Ovary (tissue), 9 donors: Measurements from ENCODE around the gene TRIO. TPM values are rescaled to one million over a fixed set of nuclear protein-coding genes. Genes with fewer than 3 reads are reported as not detected.

Source experiments
- DNase-seq, 5 donors: peaks; one replicate each; pipeline ENCODE4 v3.0.0-alpha.2; 2019 to 2020
- H3K27ac ChIP-seq, 2 donors: fragments of 200-600 bp; one replicate each; pipeline versions ENCODE4 v1.5.1 to v1.8.0; 2019 to 2022
- H3K27me3 ChIP-seq: fragments of 200-600 bp; one replicate; pipeline ENCODE4 v1.8.0; 2022
- H3K36me3 ChIP-seq: fragments of 200-600 bp; sonication (generic); one replicate; pipeline ENCODE4 v1.5.1; 2019
- H3K4me1 ChIP-seq: one replicate; pipeline ENCODE4 v1.8.1; 2013; ENCODE audit warnings: mild to moderate bottlenecking, moderate library complexity; ENCODE audit not compliant: insufficient read depth
- H3K4me3 ChIP-seq: fragments of 200-600 bp; sonication (generic); one replicate; pipeline ENCODE4 v1.5.1; 2017
- H3K9me3 ChIP-seq, 2 donors: fragments of 200-600 bp in 1 of 2; sonication (generic) in 1 of 2; one replicate each; pipeline versions ENCODE4 v1.5.1 to v1.8.1; 2013 to 2019; ENCODE audit warnings: mild to moderate bottlenecking in 1 of 2, moderate library complexity in 1 of 2
- CTCF ChIP-seq, 3 donors: fragments of 450-650 bp in 2 of 3; fragments of 200-600 bp in 1 of 3; IDR thresholded peaks; one replicate each; pipeline versions ENCODE4 v1.5.1 to v1.8.0; 2016 to 2022; ENCODE audit warnings: antibody characterized with exemption in 3 of 3, mild to moderate bottlenecking in 1 of 3
- EP300 ChIP-seq: sonication (generic); formaldehyde crosslinking; IDR thresholded peaks from one replicate; pipeline ENCODE4 v1.6.1; 2017; ENCODE audit warnings: antibody characterized with exemption
- POLR2A ChIP-seq: fragments of 450-650 bp; IDR thresholded peaks from one replicate; pipeline ENCODE4 v1.6.1; 2017; ENCODE audit warnings: antibody characterized with exemption, mild to moderate bottlenecking, moderate library complexity
- WGBS, 3 donors: extraction: QIAGEN DNeasy Blood & Tissue Kit in 1 of 3; methylation state at CpG; one replicate each; pipeline versions ENCODE4 v1.1.5 to v1.1.7; 2013 to 2017; 5-methylcytosine and 5-hydroxymethylcytosine counted together
- intact Hi-C, 4 donors: fragments of 100-400 bp; cut with DNase I; formaldehyde crosslinking; loops; one replicate each; pipeline versions ENCODE4 v1.11.0 to v1.15.1; 2022 to 2023
- polyA plus RNA-seq, 2 donors: library from polyadenylated mRNA; stranded (reverse); fragments of 200-250 nt in 1 of 2; fragments of 350-450 nt in 1 of 2; fragmentation: Illumina TruSeq in 1 of 2; extraction: RNeasy Lipid Tissue Mini Kit (QIAGEN cat#74804) in 1 of 2; gene quantifications; one replicate each; pipeline ENCODE4 v1.2.3, GENCODE V29; 2013 to 2014
- total RNA-seq, 7 donors: library from RNA; depleted of rRNA in 2 of 7; stranded (reverse); fragments of >200 nt in 2 of 7; fragmentation: NEBNext Ultra II Directional in 3 of 7; extraction: Animal tissue kit (Norgen Biotek cat#: 25700) in 3 of 7; gene quantifications; one replicate each; pipeline versions ENCODE4 v1.1.0 to v1.2.4, GENCODE V29; 2016 to 2023
- donor health status: DM: no; HTN: no; CAD: no; lungs with moderate emphysema.
- donor health status: DM: no; HTN: no; CAD: no.
- donor health status: Bipolar disorder and iron deficiency.
- donor health status: DM: yes; HTN: yes; CAD: no.
- donor health status: DM: no; HTN: no; CAD: no.
- donor health status: DM: yes; HTN: yes; CAD: no.

The TRIO gene
- total and polyA plus RNA-seq, 9 donors: 58.4 to 268 (median 125) TPM

GRCh38 chr5:14238272-14238671 lies 95.1 kb downstream of the TRIO start:
- H3K27me3 ChIP-seq: no peaks in the 10 kb centered on the region
- no peak overlapping the region for H3K4me3 ChIP-seq
- WGBS, 3 donors: 79 to 82% (median 79%) methylated on average over 6 of the region's 6 CpGs
- no peaks in the 10 kb centered on the region for H3K9me3 ChIP-seq
- no peak overlapping the region for H3K27ac ChIP-seq
- intact Hi-C loops: no loop called here
- no peaks in the 10 kb centered on the region for H3K36me3 ChIP-seq
- DNase-seq: no peak
- TF ChIP-seq CTCF (IDR thresholded peaks at IDR 0.05) (no peak), EP300 (no peak), POLR2A (no peak)
- peaks cover 8% of the 10 kb centered on the region for H3K4me1 ChIP-seq

- H3K27ac ChIP-seq: no peak overlapping the region
Measured at GRCh38 chr5:14239404-14239803, 96.3 kb downstream of the TRIO start.

GRCh38 chr5:14239951-14240350 lies 96.8 kb downstream of the TRIO start:
- intact Hi-C loops: no loop called here
- TF ChIP-seq CTCF (IDR thresholded peaks at IDR 0.05) (no peak), POLR2A (no peak), EP300 (no peak)
- peaks cover 8% of the 10 kb centered on the region for H3K4me1 ChIP-seq
- no peaks in the 10 kb centered on the region for H3K9me3 ChIP-seq
- WGBS, 3 donors: 33 to 42% (median 39%) methylated on average over 2 of the region's 2 CpGs
- H3K4me3 ChIP-seq: no peak overlapping the region
- DNase-seq: no peak
- no peaks in the 10 kb centered on the region for H3K27me3 ChIP-seq
- no peak overlapping the region for H3K27ac ChIP-seq
- no peaks in the 10 kb centered on the region for H3K36me3 ChIP-seq

More at GRCh38 chr5:14239404-14239803, 96.3 kb downstream of the TRIO start:
- H3K4me3 ChIP-seq: no peak overlapping the region
- H3K4me1 ChIP-seq: peaks cover 8% of the 10 kb centered on the region
- 81 to 84% (median 84%) methylated on average over 8 of the region's 8 CpGs for WGBS, 3 donors
- intact Hi-C loops: no loop called here
- TF ChIP-seq EP300 (no peak), CTCF (IDR thresholded peaks at IDR 0.05) (no peak), POLR2A (no peak)
- no peak for DNase-seq
- H3K9me3 ChIP-seq: no peaks in the 10 kb centered on the region
- no peaks in the 10 kb centered on the region for H3K27me3 ChIP-seq
- H3K36me3 ChIP-seq: no peaks in the 10 kb centered on the region

GRCh38 chr5:14240359-14240758 lies 97.2 kb downstream of the TRIO start:
- TF ChIP-seq EP300 (no peak), CTCF (IDR thresholded peaks at IDR 0.05) (no peak), POLR2A (no peak)
- no peak for DNase-seq
- Histone ChIP-seq H3K27ac (no peak overlapping the region), H3K4me1 (peaks cover 8% of the 10 kb centered on the region), H3K4me3 (no peak overlapping the region), H3K9me3 (no peaks in the 10 kb centered on the region), H3K27me3 (no peaks in the 10 kb centered on the region), H3K36me3 (no peaks in the 10 kb centered on the region)
- intact Hi-C loops: no loop called here
- 44 to 62% (median 47%) methylated on average over 2 of the region's 2 CpGs for WGBS, 3 donors
